Astrocyte (in vitro differentiated cells and primary cell): Measurements from ENCODE around the gene FOXD1. TPM values are rescaled to one million over a fixed set of nuclear protein-coding genes. Genes with fewer than 3 reads are reported as not detected.

Experiments used
- DNase-seq: peaks from one replicate; pipeline ENCODE4 v3.0.0-alpha.2; 2010; ENCODE audit warnings: low read depth
- FAIRE-seq: peaks from 2 replicates; lab custom pipeline; 2011; peaks lifted over from hg19 to GRCh38; lab: Jason Lieb, UNC
- H2AFZ ChIP-seq: 2 replicates; pipeline ENCODE4 v1.6.0; 2012; ENCODE audit warnings: low read depth, low read length, inconsistent platforms
- H3K27ac ChIP-seq: 2 replicates; pipeline ENCODE4 v1.5.1; 2011; ENCODE audit warnings: low read depth, low read length, inconsistent platforms
- H3K27me3 ChIP-seq: 2 replicates; pipeline ENCODE4 v1.6.0; 2011; ENCODE audit warnings: low read length, inconsistent platforms; ENCODE audit not compliant: insufficient read depth
- H3K36me3 ChIP-seq: 2 replicates; pipeline ENCODE4 v1.5.1; 2011; ENCODE audit warnings: low read length, inconsistent platforms; ENCODE audit not compliant: insufficient read depth
- H3K4me1 ChIP-seq: 2 replicates; pipeline ENCODE4 v1.5.1; 2011; ENCODE audit warnings: low read length, inconsistent platforms; ENCODE audit not compliant: insufficient read depth
- H3K4me2 ChIP-seq: 2 replicates; pipeline ENCODE4 v1.6.0; 2012; ENCODE audit warnings: low read length, inconsistent platforms
- H3K4me3 ChIP-seq: 2 replicates; pipeline ENCODE4 v1.5.1; 2011; ENCODE audit warnings: low read depth, mild to moderate bottlenecking, low read length, inconsistent platforms; ENCODE audit not compliant: insufficient read depth
- H3K79me2 ChIP-seq: 2 replicates; pipeline ENCODE4 v1.6.0; 2012; ENCODE audit warnings: mild to moderate bottlenecking, low read length, inconsistent platforms; ENCODE audit not compliant: insufficient read depth
- H3K9ac ChIP-seq: 2 replicates; pipeline ENCODE4 v1.6.0; 2012; ENCODE audit warnings: mild to moderate bottlenecking, low read length, inconsistent platforms
- H3K9me3 ChIP-seq: 2 replicates; pipeline ENCODE4 v1.5.1; 2012; ENCODE audit warnings: low read depth, mild to moderate bottlenecking, low read length, inconsistent platforms; ENCODE audit not compliant: insufficient read depth
- H4K20me1 ChIP-seq: 2 replicates; pipeline ENCODE4 v1.6.0; 2012; ENCODE audit warnings: low read length, inconsistent platforms; ENCODE audit not compliant: insufficient read depth
- H3K27ac Mint-ChIP-seq: one replicate; pipeline ENCODE4 v1.8.0; 2021; ENCODE audit warnings: mild to moderate bottlenecking, mixed read lengths; ENCODE audit not compliant: unreplicated experiment
- H3K27me3 Mint-ChIP-seq: one replicate; pipeline ENCODE4 v1.8.0; 2021; ENCODE audit warnings: low read depth, mixed read lengths; ENCODE audit not compliant: unreplicated experiment
- H3K36me3 Mint-ChIP-seq: one replicate; pipeline ENCODE4 v1.8.0; 2021; ENCODE audit warnings: low read depth, mixed read lengths; ENCODE audit not compliant: unreplicated experiment
- H3K4me1 Mint-ChIP-seq: one replicate; pipeline ENCODE4 v1.8.0; 2021; ENCODE audit warnings: low read depth, mixed read lengths; ENCODE audit not compliant: unreplicated experiment
- H3K4me3 Mint-ChIP-seq: one replicate; pipeline ENCODE4 v1.8.0; 2021; ENCODE audit warnings: mild to moderate bottlenecking, moderate library complexity, mixed read lengths; ENCODE audit not compliant: unreplicated experiment
- H3K9me3 Mint-ChIP-seq: one replicate; pipeline ENCODE4 v1.8.0; 2021; ENCODE audit warnings: mild to moderate bottlenecking, mixed read lengths; ENCODE audit not compliant: unreplicated experiment
- EZH2 ChIP-seq: IDR thresholded peaks from 2 replicates; pipeline ENCODE4 v1.6.1; 2012; ENCODE audit warnings: mild to moderate bottlenecking, low read length, inconsistent platforms; ENCODE audit not compliant: insufficient read depth
- total RNA-seq: library from RNA; stranded (reverse); gene quantifications from 2 replicates; pipeline ENCODE4 v1.2.1, GENCODE V29; 2021
- TF ChIP-seq, protein P1 (sequence below): IDR thresholded peaks from 2 replicates; pipeline ENCODE4 v1.5.1; 2011; ENCODE audit warnings: low read depth, mild to moderate bottlenecking, inconsistent platforms, low read length, moderate library complexity; ENCODE audit not compliant: insufficient read depth

Gene FOXD1
- total RNA-seq, 1 donor from 2014 or later: 16.9 TPM

DNA sequence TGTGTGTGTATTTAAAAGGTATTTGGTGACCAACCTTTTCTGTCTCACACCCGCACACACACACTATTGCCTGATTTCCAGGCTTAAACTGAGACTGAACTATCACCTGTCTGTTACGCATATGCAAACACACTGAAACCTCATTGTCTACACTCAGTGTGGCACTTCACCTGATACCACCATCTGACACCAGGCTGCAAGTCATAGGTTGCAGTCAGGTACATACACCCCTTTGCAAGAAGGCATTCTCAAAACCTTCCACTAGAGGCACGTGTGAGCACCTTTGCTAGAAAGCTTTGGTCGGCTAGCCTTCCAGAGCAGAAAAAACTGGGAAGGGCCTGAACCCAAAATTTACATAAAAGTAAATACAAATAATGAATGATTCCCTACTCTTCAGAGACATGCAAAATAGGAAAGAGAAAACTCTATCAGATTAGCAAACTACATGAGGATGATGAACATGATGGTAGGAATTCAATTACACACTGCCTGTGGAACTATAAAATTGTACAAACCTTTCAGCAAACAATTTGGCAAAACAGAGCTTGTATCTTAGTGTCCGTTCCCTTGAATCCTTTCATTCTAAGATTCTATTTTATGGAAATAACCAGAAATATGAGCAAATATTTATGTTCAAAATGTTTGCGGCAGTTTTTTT, 5.9 kb upstream of the FOXD1 start:
- peaks cover 9% of the 10 kb centered on the region for H3K4me1 ChIP-seq
- Mint-ChIP-seq H3K36me3 (no peaks in the 10 kb centered on the region), H3K27ac (no peak overlapping the region), H3K27me3 (peaks cover 43% of the 10 kb centered on the region), H3K9me3 (peaks cover 2% of the 10 kb centered on the region), H3K4me3 (no peak overlapping the region), H3K4me1 (peaks cover 1% of the 10 kb centered on the region)
- H2AFZ ChIP-seq: no peak overlapping the region
- no peaks in the 10 kb centered on the region for H3K36me3 ChIP-seq
- peaks cover 11% of the 10 kb centered on the region for H3K27me3 ChIP-seq
- H4K20me1 ChIP-seq: no peaks in the 10 kb centered on the region
- H3K4me2 ChIP-seq: no peak overlapping the region
- no peak overlapping the region for H3K4me3 ChIP-seq
- no peak overlapping the region for H3K9ac ChIP-seq
- no peak for DNase-seq
- TF ChIP-seq, protein P1, sequence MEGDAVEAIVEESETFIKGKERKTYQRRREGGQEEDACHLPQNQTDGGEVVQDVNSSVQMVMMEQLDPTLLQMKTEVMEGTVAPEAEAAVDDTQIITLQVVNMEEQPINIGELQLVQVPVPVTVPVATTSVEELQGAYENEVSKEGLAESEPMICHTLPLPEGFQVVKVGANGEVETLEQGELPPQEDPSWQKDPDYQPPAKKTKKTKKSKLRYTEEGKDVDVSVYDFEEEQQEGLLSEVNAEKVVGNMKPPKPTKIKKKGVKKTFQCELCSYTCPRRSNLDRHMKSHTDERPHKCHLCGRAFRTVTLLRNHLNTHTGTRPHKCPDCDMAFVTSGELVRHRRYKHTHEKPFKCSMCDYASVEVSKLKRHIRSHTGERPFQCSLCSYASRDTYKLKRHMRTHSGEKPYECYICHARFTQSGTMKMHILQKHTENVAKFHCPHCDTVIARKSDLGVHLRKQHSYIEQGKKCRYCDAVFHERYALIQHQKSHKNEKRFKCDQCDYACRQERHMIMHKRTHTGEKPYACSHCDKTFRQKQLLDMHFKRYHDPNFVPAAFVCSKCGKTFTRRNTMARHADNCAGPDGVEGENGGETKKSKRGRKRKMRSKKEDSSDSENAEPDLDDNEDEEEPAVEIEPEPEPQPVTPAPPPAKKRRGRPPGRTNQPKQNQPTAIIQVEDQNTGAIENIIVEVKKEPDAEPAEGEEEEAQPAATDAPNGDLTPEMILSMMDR: peak; percentile 88
- no peak for TF ChIP-seq EZH2
- no peaks in the 10 kb centered on the region for H3K9me3 ChIP-seq
- H3K27ac ChIP-seq: no peak overlapping the region
- no peaks in the 10 kb centered on the region for H3K79me2 ChIP-seq
- peak; percentile 72 for FAIRE-seq

DNA sequence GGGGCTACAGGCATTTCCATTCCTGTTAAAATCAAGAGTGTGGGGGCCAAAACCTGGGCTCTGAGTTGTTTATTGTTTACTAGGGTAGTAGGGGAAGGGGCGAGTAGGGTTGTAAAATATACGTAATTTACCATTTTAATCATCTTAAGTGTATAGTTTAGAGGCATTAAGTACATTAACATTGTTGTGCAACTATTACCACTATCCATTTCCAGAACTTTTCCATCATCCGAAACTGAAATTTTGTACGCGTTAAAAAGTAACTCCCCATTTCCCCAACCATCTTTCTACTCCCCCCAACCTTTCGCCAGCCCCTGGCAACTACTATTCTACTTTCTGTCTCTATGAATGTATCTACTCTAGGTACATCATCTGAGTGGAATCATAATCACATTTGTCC, 3.6 kb upstream of the FOXD1 start:
- no peak for FAIRE-seq

More for the DNA sequence above, 3.6 kb upstream of the FOXD1 start:
- Histone ChIP-seq H3K9me3 (no peaks in the 10 kb centered on the region), H3K4me3 (no peak overlapping the region), H3K9ac (no peak overlapping the region), H2AFZ (no peak overlapping the region), H3K27ac (no peak overlapping the region), H3K27me3 (peaks cover 11% of the 10 kb centered on the region), H3K4me2 (peak overlapping the region; percentile 93), H4K20me1 (no peaks in the 10 kb centered on the region), H3K79me2 (peaks cover 15% of the 10 kb centered on the region), H3K4me1 (peaks cover 15% of the 10 kb centered on the region), H3K36me3 (no peaks in the 10 kb centered on the region)
- TF ChIP-seq, protein P1: no peak
- Mint-ChIP-seq H3K4me1 (no peaks in the 10 kb centered on the region), H3K4me3 (no peak overlapping the region), H3K27me3 (peaks cover 49% of the 10 kb centered on the region), H3K36me3 (no peaks in the 10 kb centered on the region), H3K9me3 (no peaks in the 10 kb centered on the region), H3K27ac (no peak overlapping the region)
- DNase-seq: no peak
